ENCODE results near the gene DENND5A. TPM values are rescaled to one million over a fixed set of nuclear protein-coding genes. Genes with fewer than 3 reads are reported as not detected.

DENND5A gene
- total RNA-seq, 1 donor from 2014 or later, result 75.3 TPM

GRCh38 chr11:9137293-9138132, 127.6 kb downstream of the DENND5A start:
- Mint-ChIP-seq H3K4me1 (ENCODE audit: low read depth) (peaks cover 2% of the 10 kb centered on the region), H3K27ac (peak overlapping the region; percentile 21), H3K36me3 (ENCODE audit: insufficient read depth) (peaks cover 14% of the 10 kb centered on the region), H3K9me3 (ENCODE audit: low read depth) (no peaks in the 10 kb centered on the region), H3K4me3 (ENCODE audit: low read depth) (no peak overlapping the region), H3K27me3 (no peaks in the 10 kb centered on the region)
- TF ChIP-seq, protein P1, sequence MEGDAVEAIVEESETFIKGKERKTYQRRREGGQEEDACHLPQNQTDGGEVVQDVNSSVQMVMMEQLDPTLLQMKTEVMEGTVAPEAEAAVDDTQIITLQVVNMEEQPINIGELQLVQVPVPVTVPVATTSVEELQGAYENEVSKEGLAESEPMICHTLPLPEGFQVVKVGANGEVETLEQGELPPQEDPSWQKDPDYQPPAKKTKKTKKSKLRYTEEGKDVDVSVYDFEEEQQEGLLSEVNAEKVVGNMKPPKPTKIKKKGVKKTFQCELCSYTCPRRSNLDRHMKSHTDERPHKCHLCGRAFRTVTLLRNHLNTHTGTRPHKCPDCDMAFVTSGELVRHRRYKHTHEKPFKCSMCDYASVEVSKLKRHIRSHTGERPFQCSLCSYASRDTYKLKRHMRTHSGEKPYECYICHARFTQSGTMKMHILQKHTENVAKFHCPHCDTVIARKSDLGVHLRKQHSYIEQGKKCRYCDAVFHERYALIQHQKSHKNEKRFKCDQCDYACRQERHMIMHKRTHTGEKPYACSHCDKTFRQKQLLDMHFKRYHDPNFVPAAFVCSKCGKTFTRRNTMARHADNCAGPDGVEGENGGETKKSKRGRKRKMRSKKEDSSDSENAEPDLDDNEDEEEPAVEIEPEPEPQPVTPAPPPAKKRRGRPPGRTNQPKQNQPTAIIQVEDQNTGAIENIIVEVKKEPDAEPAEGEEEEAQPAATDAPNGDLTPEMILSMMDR (IDR thresholded peaks at IDR 0.05; ENCODE audit: unreplicated experiment), result peak; percentile 88
- peak; percentile 73 for DNase-seq (ENCODE audit: low spot score, unreplicated experiment)

- Mint-ChIP-seq H3K4me1 (ENCODE audit: low read depth) (peaks cover 2% of the 10 kb centered on the region), H3K36me3 (ENCODE audit: insufficient read depth) (peaks cover 13% of the 10 kb centered on the region), H3K27me3 (no peaks in the 10 kb centered on the region), H3K27ac (no peak overlapping the region), H3K4me3 (ENCODE audit: low read depth) (no peak overlapping the region), H3K9me3 (ENCODE audit: low read depth) (no peaks in the 10 kb centered on the region)
- no peak for DNase-seq (ENCODE audit: low spot score, unreplicated experiment)
- TF ChIP-seq, protein P1 (IDR thresholded peaks at IDR 0.05; ENCODE audit: unreplicated experiment), result no peak
These were observed 128.4 kb downstream of the DENND5A start for GRCh38 chr11:9136741-9137140.

GRCh38 chr11:9133956-9134355, 131.2 kb downstream of the DENND5A start:
- TF ChIP-seq, protein P1 (IDR thresholded peaks at IDR 0.05; ENCODE audit: unreplicated experiment), result no peak
- H3K4me1 Mint-ChIP-seq (ENCODE audit: low read depth), result peaks cover 2% of the 10 kb centered on the region
- peaks cover 4% of the 10 kb centered on the region for H3K36me3 Mint-ChIP-seq (ENCODE audit: insufficient read depth)
- H3K27ac Mint-ChIP-seq, result no peak overlapping the region
- DNase-seq (ENCODE audit: low spot score, unreplicated experiment), result no peak
- H3K4me3 Mint-ChIP-seq (ENCODE audit: low read depth), result no peak overlapping the region
- H3K9me3 Mint-ChIP-seq (ENCODE audit: low read depth), result no peaks in the 10 kb centered on the region
- no peaks in the 10 kb centered on the region for H3K27me3 Mint-ChIP-seq

- TF ChIP-seq, protein P1 (IDR thresholded peaks at IDR 0.05; ENCODE audit: unreplicated experiment), result no peak
- H3K4me1 Mint-ChIP-seq (ENCODE audit: low read depth), result peaks cover under 1% of the 10 kb centered on the region
- peaks cover 8% of the 10 kb centered on the region for H3K9me3 Mint-ChIP-seq (ENCODE audit: low read depth)
- peaks cover 10% of the 10 kb centered on the region for H3K36me3 Mint-ChIP-seq (ENCODE audit: insufficient read depth)
- no peak overlapping the region for H3K27ac Mint-ChIP-seq
- H3K27me3 Mint-ChIP-seq, result no peaks in the 10 kb centered on the region
- H3K4me3 Mint-ChIP-seq (ENCODE audit: low read depth), result no peak overlapping the region
- DNase-seq (ENCODE audit: low spot score, unreplicated experiment), result no peak
These were observed 132.8 kb downstream of the DENND5A start for GRCh38 chr11:9132203-9132878.

DNA sequence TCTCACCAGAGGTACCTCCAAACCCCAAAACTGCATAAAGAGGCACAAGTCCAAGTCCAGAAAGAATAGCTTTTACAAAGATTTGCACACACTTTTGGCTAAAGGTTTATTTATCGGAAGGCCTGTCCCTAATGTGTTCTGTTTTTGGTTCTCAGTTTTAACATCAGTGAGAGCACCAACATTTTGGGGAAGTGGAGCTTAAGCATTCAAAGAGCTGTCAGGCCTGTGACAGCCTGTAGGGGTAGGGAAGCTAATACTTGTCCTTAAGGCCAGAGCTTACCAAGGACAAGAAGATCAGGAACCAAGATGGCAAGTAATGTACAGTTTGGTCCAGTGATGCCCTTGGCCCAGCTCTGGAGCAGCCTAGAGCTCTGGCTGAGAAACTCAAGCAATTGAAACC, 134.9 kb downstream of the DENND5A start:
- Mint-ChIP-seq H3K4me3 (ENCODE audit: low read depth) (no peak overlapping the region), H3K27me3 (no peaks in the 10 kb centered on the region), H3K36me3 (ENCODE audit: insufficient read depth) (peaks cover 7% of the 10 kb centered on the region), H3K4me1 (ENCODE audit: low read depth) (no peaks in the 10 kb centered on the region), H3K9me3 (ENCODE audit: low read depth) (peaks cover 9% of the 10 kb centered on the region), H3K27ac (no peak overlapping the region)
- no peak for DNase-seq (ENCODE audit: low spot score, unreplicated experiment)
- TF ChIP-seq, protein P1 (IDR thresholded peaks at IDR 0.05; ENCODE audit: unreplicated experiment), result no peak
